ENCODE data around the gene GFER. TPM values are rescaled to one million over a fixed set of nuclear protein-coding genes. Genes with fewer than 3 reads are reported as not detected.

Gene GFER
- total RNA-seq, 1 donor = 8.6 TPM

DNA sequence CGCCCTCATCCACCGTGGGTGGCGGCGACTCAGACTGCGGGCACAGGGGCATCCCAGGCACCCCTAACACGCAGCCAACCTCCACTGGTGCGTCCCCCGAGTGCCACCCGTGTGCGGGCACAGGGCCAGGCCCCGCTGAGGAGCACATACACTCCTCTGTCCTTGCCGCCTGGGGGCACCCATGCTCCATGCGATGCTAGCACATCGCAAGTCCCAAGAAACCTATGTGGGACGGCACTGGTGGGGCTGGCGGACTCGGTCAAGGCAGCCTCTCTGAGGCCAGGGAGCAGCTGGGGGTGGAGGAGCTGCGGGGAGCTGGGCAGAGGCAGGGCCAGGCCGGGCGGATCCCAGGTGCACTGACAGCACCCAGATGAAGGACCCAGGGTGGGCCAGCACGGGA lies 21.7 kb downstream of the GFER start:
- H3K4me3 ChIP-seq (ENCODE audit: low read depth, low read length) = no peak overlapping the region
- TF ChIP-seq, protein P1, sequence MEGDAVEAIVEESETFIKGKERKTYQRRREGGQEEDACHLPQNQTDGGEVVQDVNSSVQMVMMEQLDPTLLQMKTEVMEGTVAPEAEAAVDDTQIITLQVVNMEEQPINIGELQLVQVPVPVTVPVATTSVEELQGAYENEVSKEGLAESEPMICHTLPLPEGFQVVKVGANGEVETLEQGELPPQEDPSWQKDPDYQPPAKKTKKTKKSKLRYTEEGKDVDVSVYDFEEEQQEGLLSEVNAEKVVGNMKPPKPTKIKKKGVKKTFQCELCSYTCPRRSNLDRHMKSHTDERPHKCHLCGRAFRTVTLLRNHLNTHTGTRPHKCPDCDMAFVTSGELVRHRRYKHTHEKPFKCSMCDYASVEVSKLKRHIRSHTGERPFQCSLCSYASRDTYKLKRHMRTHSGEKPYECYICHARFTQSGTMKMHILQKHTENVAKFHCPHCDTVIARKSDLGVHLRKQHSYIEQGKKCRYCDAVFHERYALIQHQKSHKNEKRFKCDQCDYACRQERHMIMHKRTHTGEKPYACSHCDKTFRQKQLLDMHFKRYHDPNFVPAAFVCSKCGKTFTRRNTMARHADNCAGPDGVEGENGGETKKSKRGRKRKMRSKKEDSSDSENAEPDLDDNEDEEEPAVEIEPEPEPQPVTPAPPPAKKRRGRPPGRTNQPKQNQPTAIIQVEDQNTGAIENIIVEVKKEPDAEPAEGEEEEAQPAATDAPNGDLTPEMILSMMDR (IDR thresholded peaks at IDR 0.05; ENCODE audit: insufficient read depth, low read length) = no peak
- DNase-seq (ENCODE audit: low read depth) = no peak

DNA sequence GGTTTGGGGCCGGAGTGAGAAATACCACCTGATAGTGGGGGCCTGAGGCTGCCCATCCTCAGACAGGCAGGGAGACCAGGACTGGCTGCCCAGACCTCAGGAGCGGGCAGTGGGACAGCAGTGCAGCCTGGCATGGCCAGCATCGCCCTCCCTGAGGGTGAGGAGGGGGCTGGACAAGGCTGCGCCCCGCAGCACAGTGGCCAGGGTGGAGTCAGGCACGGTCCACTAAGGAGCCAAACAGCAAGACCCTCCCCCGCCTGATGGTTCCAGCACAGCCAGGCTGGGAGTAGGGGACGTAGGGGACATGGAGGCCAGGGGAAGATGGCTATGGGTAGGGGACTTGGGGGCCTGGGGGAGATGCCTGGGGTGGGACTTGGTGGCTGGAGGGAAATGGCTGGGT lies 22.3 kb downstream of the GFER start:
- DNase-seq (ENCODE audit: low read depth) = no peak
- H3K4me3 ChIP-seq (ENCODE audit: low read depth, low read length) = no peak overlapping the region
- TF ChIP-seq, protein P1 (IDR thresholded peaks at IDR 0.05; ENCODE audit: insufficient read depth, low read length) = no peak

DNA sequence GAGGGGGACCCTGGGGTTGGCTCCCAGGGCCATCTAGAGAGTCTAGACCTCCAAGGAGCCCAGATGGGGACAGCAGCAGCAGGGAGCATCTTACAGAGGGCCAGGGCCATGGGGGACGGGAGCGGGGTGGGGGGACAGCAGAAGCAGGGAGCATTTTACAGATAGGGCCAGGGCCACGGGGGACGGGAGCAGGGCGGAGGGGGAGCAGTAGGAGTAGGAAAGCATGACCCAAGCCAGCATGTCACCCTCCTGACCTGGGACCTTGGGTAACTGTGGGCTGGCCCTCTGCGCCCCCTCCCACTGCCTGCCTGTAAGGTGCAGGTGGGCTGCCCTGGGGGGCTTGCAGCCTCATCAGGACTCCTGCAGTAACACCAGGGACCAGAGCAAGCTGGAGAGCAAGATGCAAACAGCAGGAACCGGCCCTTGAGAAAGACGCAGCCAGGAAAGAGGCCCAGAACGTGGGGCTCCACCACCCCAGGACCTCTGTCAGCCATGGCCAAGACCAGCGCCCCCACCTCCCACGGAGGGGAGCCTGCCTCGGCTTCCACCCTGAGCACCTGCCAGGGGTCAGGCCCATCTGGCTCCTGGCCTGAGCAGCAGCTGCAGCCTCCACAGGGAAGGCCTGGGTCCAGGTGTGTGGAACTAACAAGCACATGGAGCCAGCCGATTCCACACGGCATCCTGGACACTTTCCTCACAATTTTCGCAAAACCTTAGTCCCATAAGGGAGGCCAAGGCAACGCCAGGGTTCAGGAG lies 23.3 kb downstream of the GFER start:
- peak overlapping the region; percentile 81 for H3K4me3 ChIP-seq (ENCODE audit: low read depth, low read length)
- TF ChIP-seq, protein P1 (IDR thresholded peaks at IDR 0.05; ENCODE audit: insufficient read depth, low read length) = no peak
- DNase-seq (ENCODE audit: low read depth) = no peak

DNA sequence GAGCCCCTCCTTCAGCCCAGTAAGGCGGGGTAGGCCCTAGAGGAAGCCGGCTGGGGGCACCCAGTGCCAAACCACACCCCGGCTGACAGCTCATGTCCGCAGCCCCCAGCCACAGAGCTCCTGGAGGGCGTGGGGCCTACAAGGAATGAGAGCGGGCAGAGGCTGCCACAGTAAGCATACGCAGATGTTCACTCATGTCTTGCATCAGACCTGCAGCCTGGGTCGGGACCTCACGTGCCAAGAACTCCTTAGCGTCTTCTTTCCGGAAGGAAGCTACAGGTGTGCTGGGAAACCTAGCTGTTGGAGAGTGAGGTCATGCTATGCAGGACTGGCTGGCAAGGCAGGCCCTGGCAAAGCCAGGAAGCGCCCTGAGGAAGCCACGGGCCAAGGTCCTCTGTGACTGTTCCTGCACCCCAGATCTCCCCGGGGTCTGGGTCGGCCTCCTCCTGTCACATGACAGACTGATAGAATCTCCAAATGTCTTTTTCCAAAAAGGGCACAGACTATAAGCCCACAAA lies 24.1 kb downstream of the GFER start:
- H3K4me3 ChIP-seq (ENCODE audit: low read depth, low read length) = peak overlapping the region; percentile 81
- TF ChIP-seq, protein P1 (IDR thresholded peaks at IDR 0.05; ENCODE audit: insufficient read depth, low read length) = no peak
- peak; percentile 80 for DNase-seq (ENCODE audit: low read depth)

DNA sequence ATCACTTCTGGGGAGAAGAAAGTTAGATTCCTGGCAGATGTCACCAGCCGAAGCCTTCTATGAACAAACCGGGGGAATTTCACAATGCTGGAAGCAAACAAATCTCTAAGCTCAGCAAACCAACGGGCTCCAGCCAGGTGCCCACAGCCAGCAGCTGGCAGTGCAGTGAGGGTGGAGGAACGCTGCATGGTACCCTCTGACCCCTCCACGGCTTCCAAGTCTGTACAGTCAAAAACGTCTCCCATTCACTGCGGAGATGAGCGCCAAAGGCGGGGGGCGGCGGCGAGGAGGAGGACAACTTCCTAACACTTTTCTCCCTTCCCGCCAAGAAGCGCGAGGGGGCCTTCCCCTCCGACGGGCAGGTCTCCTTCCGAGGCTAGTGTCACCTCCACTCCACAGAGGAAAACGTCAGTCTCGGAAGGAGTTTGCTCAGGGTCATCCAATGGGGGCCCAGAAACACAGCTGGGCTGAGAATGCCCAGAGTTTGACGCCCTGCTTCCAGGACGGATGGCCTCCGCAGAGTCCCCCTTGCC lies 24.7 kb downstream of the GFER start:
- TF ChIP-seq, protein P1 (IDR thresholded peaks at IDR 0.05; ENCODE audit: insufficient read depth, low read length) = no peak
- peak; percentile 61 for DNase-seq (ENCODE audit: low read depth)
- H3K4me3 ChIP-seq (ENCODE audit: low read depth, low read length) = peak overlapping the region; percentile 81

DNA sequence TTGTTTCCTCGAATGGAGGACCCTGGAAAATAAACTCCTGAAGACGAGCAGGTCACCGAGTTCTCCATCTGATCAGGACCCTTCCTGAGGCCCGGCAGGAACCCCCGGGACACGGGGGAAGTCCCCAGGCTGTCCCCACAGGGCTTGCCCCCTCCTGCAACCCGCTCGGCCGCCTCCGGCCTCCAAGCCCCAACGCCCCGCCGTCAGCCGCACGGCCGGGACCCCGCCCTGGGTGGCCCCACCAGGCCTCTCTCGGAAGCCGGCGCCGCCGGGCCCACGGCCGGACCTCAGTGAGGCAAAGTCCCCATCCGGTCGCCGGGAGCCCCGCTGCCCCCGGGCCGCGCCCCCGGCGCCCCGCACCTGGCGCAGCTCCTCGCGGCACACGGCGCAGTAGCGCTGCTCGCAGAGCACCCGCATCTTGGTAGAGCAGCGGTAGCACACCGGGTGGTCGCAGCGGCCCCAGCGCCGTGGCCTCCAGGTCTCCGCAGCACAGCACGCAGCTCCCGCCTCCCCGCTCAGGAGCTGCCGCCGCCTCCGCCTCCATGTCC lies 25.2 kb downstream of the GFER start:
- DNase-seq (ENCODE audit: low read depth) = no peak
- peak overlapping the region; percentile 81 for H3K4me3 ChIP-seq (ENCODE audit: low read depth, low read length)
- TF ChIP-seq, protein P1 (IDR thresholded peaks at IDR 0.05; ENCODE audit: insufficient read depth, low read length) = no peak

All from fibroblast of the aortic adventitia (primary cell).